Right lobe of liver (tissue), 6 donors: ENCODE measurements around the gene CALD1. TPM values are rescaled to one million over a fixed set of nuclear protein-coding genes. Genes with fewer than 3 reads are reported as not detected.
A peak's percentile ranks its signal among the peaks of the same experiment; 100 is the strongest.

ENCODE experiments used
- ATAC-seq, 4 donors: fragments of 200-7000 bp; cut with Tn5 transposase; one replicate each; pipeline ENCODE4 v1.9.1; 2020; ENCODE audit warnings: mild to moderate bottlenecking in 4 of 4, moderate library complexity in 4 of 4
- DNase-seq, 3 donors: peaks; one replicate each; pipeline ENCODE4 v3.0.0-alpha.2; 2020
- H3K27ac ChIP-seq, 3 donors: fragments of 200-600 bp; one replicate each; pipeline ENCODE4 v1.8.0; 2022
- H3K27me3 ChIP-seq, 2 donors: fragments of 200-600 bp; one replicate each; pipeline ENCODE4 v1.8.0; 2022
- H3K36me3 ChIP-seq, 4 donors: fragments of 200-600 bp; sonication (generic) in 1 of 4; one replicate each; pipeline versions ENCODE4 v1.5.1 to v1.8.0; 2017 to 2022; ENCODE audit warnings: control low read depth in 1 of 4
- H3K4me1 ChIP-seq, 4 donors: fragments of 200-600 bp; sonication (generic) in 1 of 4; one replicate each; pipeline versions ENCODE4 v1.5.1 to v1.8.0; 2017 to 2022; ENCODE audit warnings: control low read depth in 1 of 4
- H3K4me3 ChIP-seq, 3 donors: fragments of 200-600 bp; one replicate each; pipeline ENCODE4 v1.8.0; 2022
- H3K9me3 ChIP-seq, 4 donors: fragments of 200-600 bp; sonication (generic) in 1 of 4; one replicate each; pipeline versions ENCODE4 v1.5.1 to v1.8.0; 2017 to 2022; ENCODE audit warnings: control low read depth in 1 of 4
- POLR2A ChIP-seq: fragments of 450-650 bp; IDR thresholded peaks from one replicate; pipeline ENCODE4 v1.6.1; 2017; ENCODE audit warnings: antibody characterized with exemption, mild to moderate bottlenecking
- WGBS: methylation state at CpG from one replicate; pipeline ENCODE4 v1.1.6; 2018; ENCODE audit warnings: low coverage, low lambda C conversion rate; ENCODE audit not compliant: insufficient coverage; ENCODE audit errors: missing lambda C conversion rate; 5-methylcytosine and 5-hydroxymethylcytosine counted together
- intact Hi-C, 2 donors: fragments of 100-400 bp; cut with DNase I; formaldehyde crosslinking; loops; one replicate each; pipeline versions ENCODE4 v1.11.2 to v1.14.1; 2022
- total RNA-seq, 6 experiments: library from RNA; depleted of rRNA in 2 of 6; stranded (reverse); fragments of >200 nt in 2 of 6; fragmentation: NEBNext Ultra II Directional in 3 of 6; extraction: Animal tissue kit (Norgen Biotek cat#: 25700) in 3 of 6; gene quantifications; one replicate each; pipeline versions ENCODE4 v1.1.0 to v1.2.4, GENCODE V29; 2016 to 2023
- TF ChIP-seq, protein P1 (sequence below), 4 donors: fragments of 200-600 bp in 3 of 4; fragments of 450-650 bp in 1 of 4; IDR thresholded peaks; one replicate each; pipeline versions ENCODE4 v1.5.1 to v1.8.0; 2016 to 2022; ENCODE audit warnings: antibody characterized with exemption in 4 of 4, mild to moderate bottlenecking in 2 of 4
- donor health status: DM: no; HTN: yes; CAD: no.
- donor health status: DM: no; HTN: no; CAD: no.
- donor health status: DM: no; HTN: no; CAD: no.
- donor health status: DM: no; HTN: yes; CAD: no.
- donor health status: DM: no; HTN: yes; CAD: no.

CALD1 gene
- total RNA-seq, 6 experiments from 2014 or later = 110 to 181 (median 131) TPM

DNA sequence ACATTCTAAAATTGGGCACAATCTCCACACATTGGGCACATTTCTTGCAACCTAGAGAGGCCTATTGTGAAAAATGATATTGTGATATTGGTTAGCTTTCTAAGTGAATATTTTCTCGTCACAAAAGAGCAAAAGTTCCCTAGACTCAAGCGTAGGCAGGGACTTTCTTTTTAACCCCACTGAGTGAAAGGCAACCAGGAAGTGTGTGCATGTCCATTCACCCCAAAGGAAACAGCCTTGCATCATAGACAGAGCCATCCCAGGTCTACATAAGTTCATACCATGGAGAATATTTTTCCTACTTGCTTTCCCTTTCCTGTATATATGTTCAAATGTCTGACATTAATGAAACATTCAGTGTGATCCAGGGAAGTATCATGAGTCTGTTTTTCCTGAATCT lies 122.6 kb downstream of the CALD1 start:
- peak overlapping the region; percentile 82 to 93 (median 91) for H3K27ac ChIP-seq
- H3K9me3 ChIP-seq = no peaks in the 10 kb centered on the region
- ATAC-seq (peak; percentile 32 to 60 (median 54)), DNase-seq (no peak)
- H3K4me3 ChIP-seq = no peak overlapping the region
- no peaks in the 10 kb centered on the region for H3K36me3 ChIP-seq
- WGBS = 42% methylated on average over 2 of the region's 2 CpGs
- TF ChIP-seq, protein P1, sequence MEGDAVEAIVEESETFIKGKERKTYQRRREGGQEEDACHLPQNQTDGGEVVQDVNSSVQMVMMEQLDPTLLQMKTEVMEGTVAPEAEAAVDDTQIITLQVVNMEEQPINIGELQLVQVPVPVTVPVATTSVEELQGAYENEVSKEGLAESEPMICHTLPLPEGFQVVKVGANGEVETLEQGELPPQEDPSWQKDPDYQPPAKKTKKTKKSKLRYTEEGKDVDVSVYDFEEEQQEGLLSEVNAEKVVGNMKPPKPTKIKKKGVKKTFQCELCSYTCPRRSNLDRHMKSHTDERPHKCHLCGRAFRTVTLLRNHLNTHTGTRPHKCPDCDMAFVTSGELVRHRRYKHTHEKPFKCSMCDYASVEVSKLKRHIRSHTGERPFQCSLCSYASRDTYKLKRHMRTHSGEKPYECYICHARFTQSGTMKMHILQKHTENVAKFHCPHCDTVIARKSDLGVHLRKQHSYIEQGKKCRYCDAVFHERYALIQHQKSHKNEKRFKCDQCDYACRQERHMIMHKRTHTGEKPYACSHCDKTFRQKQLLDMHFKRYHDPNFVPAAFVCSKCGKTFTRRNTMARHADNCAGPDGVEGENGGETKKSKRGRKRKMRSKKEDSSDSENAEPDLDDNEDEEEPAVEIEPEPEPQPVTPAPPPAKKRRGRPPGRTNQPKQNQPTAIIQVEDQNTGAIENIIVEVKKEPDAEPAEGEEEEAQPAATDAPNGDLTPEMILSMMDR (IDR thresholded peaks at IDR 0.05) = no peak
- H3K4me1 ChIP-seq = peaks cover 0 to 80% (median 35%) of the 10 kb centered on the region in 4 donors
- intact Hi-C loops = no loop called here
- H3K27me3 ChIP-seq = no peaks in the 10 kb centered on the region

GRCh38 chr7:134903073-134903790 lies 123.8 kb downstream of the CALD1 start:
- TF ChIP-seq, protein P1 (IDR thresholded peaks at IDR 0.05) = no peak
- no peak for TF ChIP-seq POLR2A

DNA sequence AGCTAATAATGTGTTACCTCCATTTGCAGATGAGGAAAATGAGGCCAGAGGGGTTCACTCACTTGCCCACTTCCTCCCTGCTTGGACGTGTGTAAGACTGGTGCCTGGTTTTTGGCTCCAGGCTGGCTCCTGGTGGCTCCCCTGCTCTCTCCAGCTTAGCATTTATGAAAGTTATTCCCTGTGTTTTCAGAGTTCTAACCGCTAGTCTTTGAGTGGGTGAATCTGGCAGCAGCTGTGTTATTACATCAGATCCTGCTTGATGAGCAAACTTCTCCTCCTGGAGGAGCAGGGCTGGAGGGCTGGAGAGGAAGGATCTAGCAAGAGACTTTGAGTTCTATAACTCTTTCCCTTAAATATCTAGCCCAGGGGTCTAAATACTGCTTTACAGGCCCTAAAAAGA lies 125.9 kb downstream of the CALD1 start:
- Histone ChIP-seq H3K9me3 (no peaks in the 10 kb centered on the region), H3K4me3 (no peak overlapping the region), H3K27ac (peak overlapping the region in 2 of 3 donors; percentile 27 to 61), H3K36me3 (no peaks in the 10 kb centered on the region), H3K27me3 (no peaks in the 10 kb centered on the region), H3K4me1 (peaks cover 0 to 89% (median 32%) of the 10 kb centered on the region in 4 donors)
- intact Hi-C loops = no loop called here
- TF ChIP-seq, protein P1 (IDR thresholded peaks at IDR 0.05) = peak in 2 of 4 donors; percentile 12 to 20
- TF ChIP-seq POLR2A = peak; percentile 41
- ATAC-seq = peak; percentile 28 to 39 (median 32)
- DNase-seq = peak in 2 of 3 donors; percentile 21 to 51
- WGBS = 7% methylated on average over 2 of the region's 2 CpGs

More at GRCh38 chr7:134903073-134903790, 123.8 kb downstream of the CALD1 start:
- no peak overlapping the region for H3K4me3 ChIP-seq
- no peaks in the 10 kb centered on the region for H3K9me3 ChIP-seq
- ATAC-seq (no peak), DNase-seq (no peak)
- H3K27ac ChIP-seq = peak overlapping the region in 2 of 3 donors; percentile 91 to 93
- intact Hi-C loops = no loop called here
- 79% methylated on average over 5 of the region's 5 CpGs for WGBS
- no peaks in the 10 kb centered on the region for H3K36me3 ChIP-seq
- H3K27me3 ChIP-seq = no peaks in the 10 kb centered on the region
- peaks cover 0 to 92% (median 35%) of the 10 kb centered on the region in 4 donors for H3K4me1 ChIP-seq

- H3K4me1 ChIP-seq = peaks cover 0 to 88% (median 32%) of the 10 kb centered on the region in 4 donors
- no peaks in the 10 kb centered on the region for H3K9me3 ChIP-seq
- ATAC-seq = no peak
- WGBS = 83% methylated on average over 4 of the region's 4 CpGs
- H3K4me3 ChIP-seq = no peak overlapping the region
- peak overlapping the region in 2 of 3 donors; percentile 19 to 90 for H3K27ac ChIP-seq
- intact Hi-C loops = no loop called here
- H3K27me3 ChIP-seq = no peaks in the 10 kb centered on the region
- no peak for TF ChIP-seq POLR2A
- TF ChIP-seq, protein P1 (IDR thresholded peaks at IDR 0.05) = no peak
- no peak for DNase-seq
- no peaks in the 10 kb centered on the region for H3K36me3 ChIP-seq
These were observed 127.6 kb downstream of the CALD1 start for GRCh38 chr7:134907000-134907399.
